GM21619 (cell line): Measurements from ENCODE around the gene PLEKHH3.
"Not testable (repeated sequence)": the region's sequence is repeated elsewhere in the genome, so short reads cannot be mapped to it uniquely, and the experiment has no call there.

ENCODE experiments used
- ATAC-seq: cut with Tn5 transposase; IDR thresholded peaks from one replicate; pipeline ENCODE4 v1.9.1; 2021; ENCODE audit not compliant: unreplicated experiment

The PLEKHH3 gene

GRCh38 chr17:42632949-42633444, 43.8 kb downstream of the PLEKHH3 start:
- ATAC-seq: no peak

DNA sequence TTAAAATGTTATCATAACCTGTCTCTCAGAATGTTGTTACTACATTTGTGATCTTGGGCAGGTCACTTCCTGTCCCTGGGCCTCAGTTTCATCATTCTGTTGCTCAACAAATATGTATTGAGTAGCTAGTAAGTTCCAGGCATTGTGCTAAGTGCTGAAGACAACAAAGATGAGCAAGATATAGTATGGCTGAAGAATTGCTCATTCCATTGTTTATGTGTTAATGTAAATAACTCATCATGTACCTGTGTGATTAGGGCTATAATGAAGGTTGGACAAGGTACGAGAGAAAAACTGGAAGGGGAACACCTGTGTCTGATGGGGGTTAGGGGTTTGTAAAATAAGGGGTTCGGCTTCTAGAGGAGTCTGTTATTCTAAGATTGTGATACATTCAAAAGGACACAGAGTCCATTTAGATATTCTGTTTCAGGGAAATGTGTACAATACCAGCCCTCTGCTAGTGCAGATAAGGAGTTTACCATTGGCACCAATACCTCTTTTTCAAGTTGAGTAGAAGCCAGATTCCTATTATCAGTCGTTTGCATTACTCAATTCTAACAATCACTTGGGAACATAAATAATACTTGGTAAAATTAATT, 47.3 kb downstream of the PLEKHH3 start:
- ATAC-seq: no peak

- ATAC-seq: not testable (repeated sequence)
These were observed 49.6 kb downstream of the PLEKHH3 start for GRCh38 chr17:42627032-42627764.

DNA sequence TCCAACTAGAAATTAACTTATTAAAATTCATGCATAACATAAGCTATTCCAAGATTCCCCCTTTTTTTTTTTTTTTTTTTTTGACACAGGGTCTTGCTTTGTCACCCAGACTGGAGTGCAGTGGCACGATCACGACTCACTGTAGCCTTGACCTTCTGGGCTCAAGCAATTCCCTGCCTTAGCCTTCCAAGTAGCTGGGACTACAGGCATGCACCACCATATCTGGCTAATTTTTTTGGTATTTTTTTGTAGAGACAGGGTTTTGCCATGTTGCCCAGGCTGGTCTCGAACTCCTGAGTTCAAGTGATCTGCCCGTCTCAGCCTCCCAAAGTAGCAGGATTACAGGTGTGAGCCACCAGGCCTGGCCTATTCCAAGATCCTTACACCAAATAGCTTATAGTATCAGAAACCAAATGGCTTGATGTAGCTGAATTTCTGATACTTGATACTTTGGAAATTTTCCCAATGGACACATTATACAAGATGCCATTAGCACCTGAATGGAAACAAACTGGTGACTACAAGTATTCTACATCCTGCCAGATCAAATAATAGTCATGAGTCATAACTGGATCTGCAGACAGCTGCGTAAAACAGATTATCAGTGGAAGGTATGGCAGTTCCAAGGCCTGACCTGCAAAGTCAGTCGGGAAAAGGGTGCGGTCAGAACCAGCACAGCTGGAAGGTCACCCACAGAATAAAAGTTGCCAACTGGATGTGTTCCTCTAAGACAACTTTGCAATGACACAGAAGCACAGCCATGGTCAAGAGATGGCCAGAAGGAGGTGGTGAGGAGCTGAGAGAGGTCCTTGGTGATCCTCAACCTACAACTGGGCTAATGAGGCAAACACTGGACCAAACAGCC, 52.8 kb downstream of the PLEKHH3 start:
- ATAC-seq: no peak

GRCh38 chr17:42623271-42623670, 53.5 kb downstream of the PLEKHH3 start:
- ATAC-seq: no peak

- ATAC-seq: not testable (repeated sequence)
These were observed 54.8 kb downstream of the PLEKHH3 start for GRCh38 chr17:42621987-42622386.

- peak; percentile 68 for ATAC-seq
These were observed 58.2 kb downstream of the PLEKHH3 start for GRCh38 chr17:42618442-42619150.

DNA sequence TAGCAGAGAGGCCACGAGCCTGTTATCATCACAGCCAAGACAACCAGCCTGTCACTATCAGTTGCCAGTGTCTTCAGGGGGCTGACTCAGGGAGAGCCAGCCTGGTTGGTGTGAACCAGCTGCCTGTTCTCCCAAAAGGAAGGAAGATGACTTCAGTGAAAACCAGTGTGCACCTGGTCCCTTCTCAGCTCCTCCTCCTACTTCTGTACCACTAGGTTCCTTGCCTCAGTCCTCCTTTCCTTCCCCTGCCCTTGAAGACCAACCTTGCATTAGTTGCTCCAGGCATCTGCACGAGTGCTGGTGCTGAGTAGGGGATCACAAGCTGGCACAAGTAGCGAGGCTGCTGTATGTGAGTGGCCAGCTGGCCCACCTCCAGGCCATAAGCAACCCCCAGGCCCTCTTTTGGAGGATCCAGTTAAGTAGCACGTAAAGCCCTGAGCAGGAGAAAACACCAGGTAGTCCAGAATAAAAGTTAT, 58.8 kb downstream of the PLEKHH3 start:
- peak; percentile 5 for ATAC-seq
